ENCODE results near the gene EXOC2.

Gene EXOC2

GRCh38 chr6:692858-693722 is at the start of gene EXOC2:
Gene EXOC2 (minus strand): TSS chr6:693139. CDS start chr6:637818, 55,321 bp downstream.
- peak; percentile 85 for DNase-seq (ENCODE audit: low read depth)

GRCh38 chr6:741410-742339 is 48.7 kb upstream of the EXOC2 start:
- DNase-seq (ENCODE audit: low read depth): no peak

- DNase-seq (ENCODE audit: low read depth): no peak
These were observed 43.9 kb upstream of the EXOC2 start for GRCh38 chr6:736657-737446.

- DNase-seq (ENCODE audit: low read depth): no peak
These were observed 40.7 kb upstream of the EXOC2 start for GRCh38 chr6:733431-734219.

GRCh38 chr6:731924-732323 is 39.0 kb upstream of the EXOC2 start:
- no peak for DNase-seq (ENCODE audit: low read depth)

- DNase-seq (ENCODE audit: low read depth): no peak
These were observed 36.8 kb upstream of the EXOC2 start for GRCh38 chr6:729606-730320.

- no peak for DNase-seq (ENCODE audit: low read depth)
These were observed 34.9 kb upstream of the EXOC2 start for GRCh38 chr6:727856-728255.

- DNase-seq (ENCODE audit: low read depth): no peak
These were observed 30.6 kb upstream of the EXOC2 start for GRCh38 chr6:723540-723939.

GRCh38 chr6:722608-723007 is 29.7 kb upstream of the EXOC2 start:
- DNase-seq (ENCODE audit: low read depth): no peak

GRCh38 chr6:722077-722524 is 29.2 kb upstream of the EXOC2 start:
- peak; percentile 67 for DNase-seq (ENCODE audit: low read depth)

- no peak for DNase-seq (ENCODE audit: low read depth)
These were observed 25.4 kb upstream of the EXOC2 start for GRCh38 chr6:718345-718744.

- DNase-seq (ENCODE audit: low read depth): no peak
These were observed 24.2 kb upstream of the EXOC2 start for GRCh38 chr6:717135-717534.

- no peak for DNase-seq (ENCODE audit: low read depth)
These were observed 23.0 kb upstream of the EXOC2 start for GRCh38 chr6:715709-716491.

- DNase-seq (ENCODE audit: low read depth): no peak
These were observed 21.2 kb upstream of the EXOC2 start for GRCh38 chr6:714100-714499.

GRCh38 chr6:713351-713750 is 20.4 kb upstream of the EXOC2 start:
- no peak for DNase-seq (ENCODE audit: low read depth)

- no peak for DNase-seq (ENCODE audit: low read depth)
These were observed 19.9 kb upstream of the EXOC2 start for GRCh38 chr6:712805-713204.

- no peak for DNase-seq (ENCODE audit: low read depth)
These were observed 19.0 kb upstream of the EXOC2 start for GRCh38 chr6:711925-712324.

GRCh38 chr6:710601-711571 is 17.9 kb upstream of the EXOC2 start:
- peak; percentile 40 for DNase-seq (ENCODE audit: low read depth)

Data from activated T-cell treated with anti-CD3 and anti-CD28 coated beads for 48 hours (primary cell).